Activated CD8-positive, alpha-beta T cell treated with anti-CD3 and anti-CD28 coated beads for 36 hours (primary cell): Measurements from ENCODE around the gene NME9. TPM values are rescaled to one million over a fixed set of nuclear protein-coding genes. Genes with fewer than 3 reads are reported as not detected.
"Not testable (repeated sequence)": the region's sequence is repeated elsewhere in the genome, so short reads cannot be mapped to it uniquely, and the experiment has no call there.

Source experiments
- ATAC-seq: fragments of 200-7000 bp; cut with Tn5 transposase; one replicate; pipeline ENCODE4 v1.10.0; 2021; ENCODE audit warnings: mild to moderate bottlenecking, moderate library complexity
- CTCF ChIA-PET: fragments of 350-600 bp; sonication (Branson Sonifier 250); formaldehyde crosslinking; loops from one replicate; lab custom pipeline; 2021; ENCODE audit warnings: antibody characterized with exemption; lab: Charles Lee
- POLR2A ChIA-PET: fragments of 350-600 bp; sonication (Branson Sonifier 250); formaldehyde crosslinking; loops from one replicate; lab custom pipeline; 2021; ENCODE audit warnings: antibody characterized with exemption; lab: Charles Lee
- DNase-seq: peaks from one replicate; pipeline ENCODE4 v3.0.0-alpha.2; 2020
- H3K27ac Mint-ChIP-seq: one replicate; pipeline ENCODE4 v1.8.0; 2021; ENCODE audit warnings: mild to moderate bottlenecking, mixed read lengths
- H3K27me3 Mint-ChIP-seq: one replicate; pipeline ENCODE4 v1.8.0; 2021; ENCODE audit warnings: mixed read lengths
- H3K36me3 Mint-ChIP-seq: one replicate; pipeline ENCODE4 v1.8.0; 2021; ENCODE audit warnings: low read depth, mixed read lengths
- H3K4me1 Mint-ChIP-seq: one replicate; pipeline ENCODE4 v1.8.0; 2021; ENCODE audit warnings: low read depth, mixed read lengths
- H3K4me3 Mint-ChIP-seq: one replicate; pipeline ENCODE4 v1.8.0; 2021; ENCODE audit warnings: mild to moderate bottlenecking, moderate library complexity, mixed read lengths
- H3K9me3 Mint-ChIP-seq: one replicate; pipeline ENCODE4 v1.8.0; 2021; ENCODE audit warnings: mixed read lengths
- CTCF ChIP-seq: fragments of 200-600 bp; IDR thresholded peaks from one replicate; pipeline ENCODE4 v1.8.0; 2022; ENCODE audit warnings: antibody characterized with exemption, mild to moderate bottlenecking
- intact Hi-C: fragments of 100-400 bp; cut with micrococcal nuclease; formaldehyde crosslinking; loops from one replicate; pipeline ENCODE4 v1.10.0; 2022
- total RNA-seq, 2 experiments: library from RNA; stranded (reverse); gene quantifications; one replicate each; pipeline ENCODE4 v1.2.3, GENCODE V29; 2021

Gene NME9
- under 1 TPM in 1 of 2 experiments, not detected in 1; 0.45 TPM for total RNA-seq

GRCh38 chr3:138329127-138329983 lies at the start of gene NME9:
Gene NME9, minus strand, starts transcription at chr3:138329851. Its CDS starts 516 bp downstream, at chr3:138329335.
- POLR2A ChIA-PET: interaction anchor here (0.6 to 1.4 kb wide), 3 partner anchors 17 to 142 kb away, joined by 3 to 6 read pairs (median 3); partner anchors contain the start of gene ARMC8
- intact Hi-C loops: loop anchor here (5.0 kb wide), 1 partner anchor 142 kb away; the partner anchor contains the start of gene ARMC8

GRCh38 chr3:138378990-138379389 lies 49.3 kb upstream of the NME9 start:
- ChIA-PET CTCF (no interaction called here), POLR2A (no interaction called here)
- no peak for ATAC-seq
- no peak for TF ChIP-seq CTCF
- Mint-ChIP-seq H3K36me3 (no peaks in the 10 kb centered on the region), H3K4me1 (no peaks in the 10 kb centered on the region), H3K4me3 (no peak overlapping the region), H3K27me3 (no peaks in the 10 kb centered on the region), H3K27ac (no peak overlapping the region), H3K9me3 (no peaks in the 10 kb centered on the region)
- intact Hi-C loops: no loop called here
- no peak for DNase-seq

More at GRCh38 chr3:138329127-138329983, at the start of gene NME9:
- H3K9me3 Mint-ChIP-seq: no peaks in the 10 kb centered on the region
- CTCF ChIA-PET: interaction anchor here (0.8 to 1.7 kb wide), 18 partner anchors 8 to 594 kb away, joined by 3 to 7 read pairs (median 4); partner anchors contain the start of genes CEP70 and MRAS
- peak within 1 kb of the TSS; percentile 82 for H3K27ac Mint-ChIP-seq
- no peaks in the 10 kb centered on the region for H3K36me3 Mint-ChIP-seq
- peaks cover 33% of the 10 kb centered on the region for H3K4me1 Mint-ChIP-seq
- peak; percentile 57 for TF ChIP-seq CTCF
- H3K4me3 Mint-ChIP-seq: peak within 1 kb of the TSS; percentile 84
- peak; percentile 94 for ATAC-seq
- no peaks in the 10 kb centered on the region for H3K27me3 Mint-ChIP-seq
- DNase-seq: peak; percentile 94

GRCh38 chr3:138378331-138378730 lies 48.7 kb upstream of the NME9 start:
- no peak for DNase-seq
- no peak for TF ChIP-seq CTCF
- H3K27ac Mint-ChIP-seq: no peak overlapping the region
- intact Hi-C loops: no loop called here
- H3K36me3 Mint-ChIP-seq: no peaks in the 10 kb centered on the region
- POLR2A ChIA-PET: no interaction called here
- H3K9me3 Mint-ChIP-seq: no peaks in the 10 kb centered on the region
- H3K27me3 Mint-ChIP-seq: no peaks in the 10 kb centered on the region
- no peaks in the 10 kb centered on the region for H3K4me1 Mint-ChIP-seq
- H3K4me3 Mint-ChIP-seq: no peak overlapping the region
- ATAC-seq: no peak
- CTCF ChIA-PET: no interaction called here

DNA sequence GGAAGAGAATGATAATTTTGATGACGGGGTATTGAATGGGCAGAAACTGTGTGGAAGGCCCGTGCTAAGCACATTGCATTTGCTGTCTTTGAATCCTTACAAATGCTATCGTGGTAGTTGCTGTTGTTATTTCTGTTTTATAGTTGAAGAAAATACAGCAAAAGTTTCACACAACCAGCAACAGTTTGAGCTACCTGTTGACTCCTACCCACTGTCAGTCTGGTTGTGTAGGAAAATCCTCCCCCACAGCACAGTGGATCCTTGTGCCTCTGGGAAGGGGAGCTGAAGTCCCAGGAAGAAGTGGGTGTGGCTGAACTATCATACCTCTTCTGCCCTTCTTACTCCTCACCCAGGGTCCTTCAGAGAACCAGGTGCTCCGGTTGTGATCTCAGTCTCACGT lies 48.2 kb upstream of the NME9 start:
- Mint-ChIP-seq H3K27me3 (peaks cover 3% of the 10 kb centered on the region), H3K4me1 (no peaks in the 10 kb centered on the region), H3K4me3 (no peak overlapping the region), H3K27ac (no peak overlapping the region), H3K9me3 (no peaks in the 10 kb centered on the region), H3K36me3 (no peaks in the 10 kb centered on the region)
- CTCF ChIA-PET: no interaction called here
- ATAC-seq (no peak), DNase-seq (no peak)
- no peak for TF ChIP-seq CTCF
- POLR2A ChIA-PET: no interaction called here
- intact Hi-C loops: no loop called here

DNA sequence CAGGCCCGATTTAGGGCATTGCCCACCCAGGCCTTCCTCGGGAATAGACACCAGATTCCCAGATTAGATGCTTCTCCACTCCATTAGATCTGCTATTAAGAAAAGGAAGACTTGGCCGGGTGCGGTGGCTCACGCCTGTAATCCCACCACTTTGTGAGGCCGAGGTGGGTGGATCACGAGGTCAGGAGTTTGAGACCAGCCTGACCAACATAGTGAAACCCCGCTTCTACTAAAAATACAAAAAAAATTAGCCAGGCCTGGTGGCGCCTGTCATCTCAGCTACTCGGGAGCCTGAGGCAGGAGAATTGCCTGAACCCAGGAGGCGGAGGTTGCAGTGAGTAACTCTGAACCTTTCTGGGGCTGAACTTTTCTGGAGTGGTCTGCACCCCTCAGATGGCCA lies 47.6 kb upstream of the NME9 start:
- H3K4me3 Mint-ChIP-seq, H3K27ac Mint-ChIP-seq, CTCF ChIA-PET, H3K27me3 Mint-ChIP-seq, POLR2A ChIA-PET, H3K36me3 Mint-ChIP-seq, DNase-seq, intact Hi-C loops, ATAC-seq, H3K4me1 Mint-ChIP-seq, H3K9me3 Mint-ChIP-seq: not testable (repeated sequence)
